NCI-H2196 treated with DMSO at 0.1 percent for 48 hours (cell line): ENCODE measurements around the gene PSMB2.
A peak's percentile ranks its signal among the peaks of the same experiment; 100 is the strongest.

Experiments used
- DNase-seq: peaks from one replicate; lab custom pipeline; 2025; ENCODE audit not compliant: unreplicated experiment; lab: John Stamatoyannopoulos, UW

Gene PSMB2

GRCh38 chr1:35557611-35558373 lies 83.5 kb downstream of the PSMB2 start, which contains the start of gene NCDN:
TSS of gene NCDN (plus strand) at chr1:35557799. CDS start at chr1:35558191, 392 bp downstream.
- DNase-seq = peak; percentile 93

- peak; percentile 83 for DNase-seq
Observed at GRCh38 chr1:35557118-35557610, 84.2 kb downstream of the PSMB2 start, which contains the start of gene KIAA0319L. TSS of gene KIAA0319L (minus strand) at chr1:35557403. CDS start at chr1:35554491, 2,912 bp downstream.

- DNase-seq = peak; percentile 46
Observed at GRCh38 chr1:35556484-35557117, 84.7 kb downstream of the PSMB2 start.

GRCh38 chr1:35555601-35556477 lies 85.5 kb downstream of the PSMB2 start:
- peak; percentile 57 for DNase-seq

- no peak for DNase-seq
Observed at GRCh38 chr1:35555212-35555584, 86.1 kb downstream of the PSMB2 start.

GRCh38 chr1:35554266-35555211 lies 86.8 kb downstream of the PSMB2 start:
- DNase-seq = peak; percentile 22

GRCh38 chr1:35553851-35554250 lies 87.5 kb downstream of the PSMB2 start:
- no peak for DNase-seq
